ENCODE measurements around the gene SGIP1. TPM values are rescaled to one million over a fixed set of nuclear protein-coding genes. Genes with fewer than 3 reads are reported as not detected.
"Not testable (repeated sequence)": the region's sequence is repeated elsewhere in the genome, so short reads cannot be mapped to it uniquely, and the experiment has no call there.

Gene SGIP1
- total RNA-seq, 1 experiment from 2014 or later, result not detected

DNA sequence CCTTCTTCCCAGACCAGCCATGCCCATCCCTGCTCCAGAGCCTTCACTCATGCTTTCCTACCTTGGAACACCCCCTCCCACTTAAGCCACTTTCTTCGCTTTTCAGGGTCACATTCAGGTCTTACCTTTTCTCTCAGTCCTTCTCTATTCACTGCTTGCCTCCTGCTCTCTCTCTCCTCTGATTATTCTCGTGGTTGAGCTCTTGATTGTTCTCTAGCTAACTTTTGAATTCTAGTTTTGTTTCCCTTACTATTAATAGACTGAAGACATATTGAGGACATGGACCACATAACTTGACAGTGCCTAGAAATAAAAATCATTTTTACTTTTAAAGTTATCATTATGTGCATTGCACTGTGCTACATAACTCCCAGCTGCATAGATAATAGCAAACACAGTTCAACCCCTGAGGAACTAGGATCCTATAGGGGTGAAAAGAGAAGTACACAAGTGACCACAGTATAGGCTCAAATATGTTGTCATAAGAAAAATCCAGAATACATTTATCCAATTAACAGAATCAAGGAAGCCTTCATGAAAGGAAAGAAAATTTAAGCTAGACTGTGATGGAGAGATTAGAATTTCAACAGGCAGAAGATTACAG lies 245.6 kb downstream of the SGIP1 start:
- CTCF ChIA-PET, result interaction anchor here (0.6 kb wide), 1 partner anchor 184 kb away, joined by 4 read pairs; no protein-coding TSS in a partner anchor
- Mint-ChIP-seq H3K27ac (ENCODE audit: unreplicated experiment) (no peak overlapping the region), H3K36me3 (ENCODE audit: insufficient read depth, unreplicated experiment) (no peaks in the 10 kb centered on the region), H3K4me3 (ENCODE audit: low read depth, unreplicated experiment) (no peak overlapping the region), H3K27me3 (ENCODE audit: unreplicated experiment) (peaks cover 26% of the 10 kb centered on the region), H3K4me1 (ENCODE audit: low read depth, unreplicated experiment) (no peaks in the 10 kb centered on the region), H3K9me3 (ENCODE audit: low read depth, unreplicated experiment) (peaks cover 6% of the 10 kb centered on the region)
- TF ChIP-seq, protein P1, sequence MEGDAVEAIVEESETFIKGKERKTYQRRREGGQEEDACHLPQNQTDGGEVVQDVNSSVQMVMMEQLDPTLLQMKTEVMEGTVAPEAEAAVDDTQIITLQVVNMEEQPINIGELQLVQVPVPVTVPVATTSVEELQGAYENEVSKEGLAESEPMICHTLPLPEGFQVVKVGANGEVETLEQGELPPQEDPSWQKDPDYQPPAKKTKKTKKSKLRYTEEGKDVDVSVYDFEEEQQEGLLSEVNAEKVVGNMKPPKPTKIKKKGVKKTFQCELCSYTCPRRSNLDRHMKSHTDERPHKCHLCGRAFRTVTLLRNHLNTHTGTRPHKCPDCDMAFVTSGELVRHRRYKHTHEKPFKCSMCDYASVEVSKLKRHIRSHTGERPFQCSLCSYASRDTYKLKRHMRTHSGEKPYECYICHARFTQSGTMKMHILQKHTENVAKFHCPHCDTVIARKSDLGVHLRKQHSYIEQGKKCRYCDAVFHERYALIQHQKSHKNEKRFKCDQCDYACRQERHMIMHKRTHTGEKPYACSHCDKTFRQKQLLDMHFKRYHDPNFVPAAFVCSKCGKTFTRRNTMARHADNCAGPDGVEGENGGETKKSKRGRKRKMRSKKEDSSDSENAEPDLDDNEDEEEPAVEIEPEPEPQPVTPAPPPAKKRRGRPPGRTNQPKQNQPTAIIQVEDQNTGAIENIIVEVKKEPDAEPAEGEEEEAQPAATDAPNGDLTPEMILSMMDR (IDR thresholded peaks at IDR 0.05; ENCODE audit: unreplicated experiment), result no peak
- no TSS peak for BruUV-seq (replicated peaks)
- DNase-seq, result no peak
- intact Hi-C loops (cut with micrococcal nuclease; ENCODE audit: unreplicated experiment), result no loop called here

DNA sequence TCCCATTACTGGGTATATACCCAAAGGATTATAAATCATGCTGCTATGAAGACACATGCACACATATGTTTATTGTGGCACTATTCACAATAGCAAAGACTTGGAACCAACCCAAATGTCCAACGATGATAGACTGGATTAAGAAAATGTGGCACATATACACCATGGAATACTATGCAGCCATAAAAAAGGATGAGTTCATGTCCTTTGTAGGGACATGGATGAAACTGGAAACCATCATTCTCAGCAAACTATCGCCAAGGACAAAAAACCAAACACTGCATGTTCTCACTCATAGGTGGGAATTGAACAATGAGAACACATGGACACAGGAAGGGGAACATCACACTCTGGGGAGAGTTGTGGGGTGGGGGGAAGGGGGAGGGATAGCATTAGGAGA lies 251.8 kb downstream of the SGIP1 start:
- H3K36me3 Mint-ChIP-seq (ENCODE audit: insufficient read depth, unreplicated experiment); BruUV-seq (replicated peaks); DNase-seq; CTCF ChIA-PET; intact Hi-C loops (cut with micrococcal nuclease; ENCODE audit: unreplicated experiment); H3K4me3 Mint-ChIP-seq (ENCODE audit: low read depth, unreplicated experiment); H3K27ac Mint-ChIP-seq (ENCODE audit: unreplicated experiment); H3K9me3 Mint-ChIP-seq (ENCODE audit: low read depth, unreplicated experiment): not testable (repeated sequence)
- H3K4me1 Mint-ChIP-seq (ENCODE audit: low read depth, unreplicated experiment), result peaks cover 11% of the 10 kb centered on the region
- peaks cover 11% of the 10 kb centered on the region for H3K27me3 Mint-ChIP-seq (ENCODE audit: unreplicated experiment)

DNA sequence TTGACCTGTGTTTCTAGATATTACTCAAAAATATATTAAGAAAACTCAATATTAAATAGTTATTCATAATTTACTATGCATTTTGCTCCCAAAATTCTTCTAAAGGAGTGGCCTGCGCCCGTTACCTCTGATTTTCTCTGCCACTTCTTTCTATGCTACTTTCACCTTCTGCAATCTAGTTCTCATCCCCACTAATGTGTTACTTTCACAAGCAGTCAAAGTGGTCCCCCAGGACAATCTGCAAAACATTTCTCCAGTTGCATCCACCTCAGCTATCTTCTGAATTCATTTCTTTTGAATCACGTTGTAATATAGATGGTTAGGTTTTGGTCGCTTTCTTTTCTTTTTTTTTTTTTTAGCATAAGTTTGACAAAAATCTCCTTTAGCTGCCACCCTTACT lies 253.7 kb downstream of the SGIP1 start:
- CTCF ChIA-PET, result no interaction called here
- no TSS peak for BruUV-seq (replicated peaks)
- TF ChIP-seq, protein P1 (IDR thresholded peaks at IDR 0.05; ENCODE audit: unreplicated experiment), result no peak
- Mint-ChIP-seq H3K36me3 (ENCODE audit: insufficient read depth, unreplicated experiment) (no peaks in the 10 kb centered on the region), H3K27me3 (ENCODE audit: unreplicated experiment) (no peaks in the 10 kb centered on the region), H3K4me3 (ENCODE audit: low read depth, unreplicated experiment) (no peak overlapping the region), H3K4me1 (ENCODE audit: low read depth, unreplicated experiment) (peaks cover 11% of the 10 kb centered on the region), H3K9me3 (ENCODE audit: low read depth, unreplicated experiment) (no peaks in the 10 kb centered on the region), H3K27ac (ENCODE audit: unreplicated experiment) (no peak overlapping the region)
- DNase-seq, result no peak
- intact Hi-C loops (cut with micrococcal nuclease; ENCODE audit: unreplicated experiment), result no loop called here

DNA sequence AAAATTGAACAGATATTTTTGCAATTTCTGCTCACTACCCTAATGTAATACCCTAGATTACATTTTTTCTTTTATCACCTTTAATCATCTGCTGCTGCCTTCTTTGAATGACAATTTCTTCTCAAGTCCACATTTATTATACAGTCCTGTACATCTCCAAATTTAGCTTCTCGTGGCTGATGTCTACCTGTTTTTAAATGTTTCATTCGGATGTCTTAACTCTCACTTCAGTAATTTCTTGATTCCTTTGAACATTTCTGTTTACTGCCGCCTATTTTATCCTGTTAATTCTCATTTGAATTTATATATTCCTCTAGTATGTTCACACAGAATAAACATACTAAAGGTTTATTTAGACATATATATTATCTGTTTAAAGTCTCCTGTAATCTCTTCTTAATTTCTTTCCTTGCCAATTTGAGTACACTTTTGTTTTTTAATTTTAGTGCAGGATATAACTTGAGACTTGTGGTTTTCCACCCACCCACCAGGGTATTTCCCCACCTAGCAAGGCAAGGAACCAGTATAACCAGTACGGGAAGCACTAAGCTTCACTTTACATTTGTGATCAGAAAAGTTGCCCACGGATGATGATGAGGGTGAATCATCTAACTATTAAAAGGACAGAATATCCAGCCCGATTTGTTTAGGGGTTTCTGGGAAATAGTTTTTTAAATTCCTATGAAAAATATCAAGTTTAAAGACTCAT lies 254.4 kb downstream of the SGIP1 start:
- Mint-ChIP-seq H3K4me3 (ENCODE audit: low read depth, unreplicated experiment) (no peak overlapping the region), H3K36me3 (ENCODE audit: insufficient read depth, unreplicated experiment) (no peaks in the 10 kb centered on the region), H3K27ac (ENCODE audit: unreplicated experiment) (peak overlapping the region; percentile 40), H3K9me3 (ENCODE audit: low read depth, unreplicated experiment) (no peaks in the 10 kb centered on the region), H3K4me1 (ENCODE audit: low read depth, unreplicated experiment) (peaks cover 11% of the 10 kb centered on the region), H3K27me3 (ENCODE audit: unreplicated experiment) (no peaks in the 10 kb centered on the region)
- CTCF ChIA-PET, result no interaction called here
- intact Hi-C loops (cut with micrococcal nuclease; ENCODE audit: unreplicated experiment), result no loop called here
- BruUV-seq (replicated peaks), result no TSS peak
- TF ChIP-seq, protein P1 (IDR thresholded peaks at IDR 0.05; ENCODE audit: unreplicated experiment), result no peak
- DNase-seq, result peak; percentile 44
